8988T (cell line): ENCODE results near the gene GALNTL6.
"Not testable (repeated sequence)": the region's sequence is repeated elsewhere in the genome, so short reads cannot be mapped to it uniquely, and the experiment has no call there.

ENCODE experiments used
- DNase-seq: peaks from one replicate; pipeline ENCODE4 v3.0.0; 2011

The GALNTL6 gene

GRCh38 chr4:172838111-172838510 is 1024.9 kb downstream of the GALNTL6 start:
- DNase-seq = no peak

- no peak for DNase-seq
These were observed 1025.7 kb downstream of the GALNTL6 start for GRCh38 chr4:172838943-172839342.

- no peak for DNase-seq
These were observed 1029.6 kb downstream of the GALNTL6 start for GRCh38 chr4:172842779-172843178.

GRCh38 chr4:172843192-172843591 is 1030.0 kb downstream of the GALNTL6 start:
- DNase-seq = no peak

- DNase-seq = no peak
These were observed 1031.4 kb downstream of the GALNTL6 start for GRCh38 chr4:172844556-172844955.

- no peak for DNase-seq
These were observed 1032.1 kb downstream of the GALNTL6 start for GRCh38 chr4:172845281-172845680.

GRCh38 chr4:172850838-172851237 is 1037.6 kb downstream of the GALNTL6 start:
- DNase-seq = no peak

GRCh38 chr4:172851534-172851933 is 1038.3 kb downstream of the GALNTL6 start:
- DNase-seq = no peak

- DNase-seq = no peak
These were observed 1043.8 kb downstream of the GALNTL6 start for GRCh38 chr4:172857026-172857425.

GRCh38 chr4:172858731-172859230 is 1045.6 kb downstream of the GALNTL6 start:
- DNase-seq = no peak

- DNase-seq = no peak
These were observed 1051.9 kb downstream of the GALNTL6 start for GRCh38 chr4:172865103-172865502.

GRCh38 chr4:172865531-172866127 is 1052.4 kb downstream of the GALNTL6 start:
- no peak for DNase-seq

GRCh38 chr4:172866421-172866820 is 1053.2 kb downstream of the GALNTL6 start:
- DNase-seq = no peak

GRCh38 chr4:172867835-172868234 is 1054.6 kb downstream of the GALNTL6 start:
- DNase-seq = no peak

- no peak for DNase-seq
These were observed 1055.1 kb downstream of the GALNTL6 start for GRCh38 chr4:172868271-172868670.

GRCh38 chr4:172869621-172870268 is 1056.5 kb downstream of the GALNTL6 start:
- no peak for DNase-seq

GRCh38 chr4:172871381-172871780 is 1058.2 kb downstream of the GALNTL6 start:
- no peak for DNase-seq

- no peak for DNase-seq
These were observed 1061.7 kb downstream of the GALNTL6 start for GRCh38 chr4:172874944-172875343.

- DNase-seq = no peak
These were observed 1063.2 kb downstream of the GALNTL6 start for GRCh38 chr4:172876394-172876793.

GRCh38 chr4:172881645-172882044 is 1068.4 kb downstream of the GALNTL6 start:
- no peak for DNase-seq

GRCh38 chr4:172887358-172887757 is 1074.2 kb downstream of the GALNTL6 start:
- not testable (repeated sequence) for DNase-seq

GRCh38 chr4:172887959-172888358 is 1074.8 kb downstream of the GALNTL6 start:
- no peak for DNase-seq

- DNase-seq = no peak
These were observed 1079.1 kb downstream of the GALNTL6 start for GRCh38 chr4:172892300-172892699.

GRCh38 chr4:172895699-172896098 is 1082.5 kb downstream of the GALNTL6 start:
- DNase-seq = no peak

GRCh38 chr4:172897046-172897445 is 1083.8 kb downstream of the GALNTL6 start:
- DNase-seq = no peak
